GM19467 (cell line): ENCODE data around the gene NANOS1.
A peak's percentile ranks its signal among the peaks of the same experiment; 100 is the strongest.
"Not testable (repeated sequence)": the region's sequence is repeated elsewhere in the genome, so short reads cannot be mapped to it uniquely, and the experiment has no call there.

Experiments
- ATAC-seq: cut with Tn5 transposase; IDR thresholded peaks from one replicate; pipeline ENCODE4 v1.9.1; 2021; ENCODE audit warnings: mild to moderate bottlenecking, moderate library complexity; ENCODE audit not compliant: unreplicated experiment

NANOS1 gene

DNA sequence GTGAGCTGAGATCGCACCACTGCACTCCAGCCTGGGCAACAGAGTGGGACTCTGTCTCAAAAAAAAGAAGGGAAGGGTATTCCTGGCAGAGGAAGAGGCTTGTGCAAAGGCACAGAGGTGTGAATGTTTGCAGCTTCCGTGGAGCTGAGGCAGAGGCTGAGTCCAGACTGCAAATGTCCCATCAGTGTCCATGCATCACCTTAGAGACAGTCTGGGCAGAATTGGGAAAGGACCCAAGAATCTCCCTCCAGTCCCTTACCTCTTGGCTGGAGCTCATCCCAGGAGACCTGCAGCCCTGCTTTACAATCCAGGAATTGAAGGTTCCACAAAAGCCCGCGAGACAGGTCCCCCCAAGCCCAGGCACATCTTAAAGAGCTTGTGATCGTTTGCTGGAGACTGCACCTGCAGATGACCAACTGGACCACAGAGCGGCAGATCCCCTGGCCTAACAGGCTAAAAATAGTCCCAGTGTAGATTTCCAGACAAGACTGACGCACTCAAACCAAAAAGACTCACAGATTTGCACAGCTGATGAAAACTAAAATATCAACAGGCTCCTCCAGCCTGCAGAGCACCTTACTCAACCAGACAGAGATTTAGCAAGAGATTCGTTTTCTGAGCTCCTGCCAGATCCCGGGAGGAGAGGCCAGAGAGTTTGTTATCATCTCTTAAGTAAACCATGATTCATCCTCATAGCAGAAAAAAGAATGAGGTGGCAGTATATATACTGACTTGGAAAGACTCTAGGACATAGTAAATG lies 22.9 kb upstream of the NANOS1 start:
- no peak for ATAC-seq

DNA sequence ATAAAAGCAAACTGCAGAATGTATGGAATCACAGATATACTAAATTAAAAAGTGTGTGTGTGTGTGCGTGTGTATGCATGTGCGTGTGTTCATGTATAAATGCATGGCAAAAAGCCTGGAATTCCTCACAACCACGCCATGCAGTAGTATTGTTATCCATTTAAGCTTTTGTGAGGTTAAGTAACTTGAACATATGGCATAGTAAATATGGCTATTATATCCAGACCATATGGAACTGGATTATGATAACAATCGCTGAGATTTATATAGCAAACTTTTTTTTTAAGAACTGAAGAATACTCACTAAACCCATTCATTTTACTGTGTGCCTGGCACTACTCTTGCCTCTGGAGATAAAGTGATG lies 22.3 kb upstream of the NANOS1 start:
- ATAC-seq: no peak

DNA sequence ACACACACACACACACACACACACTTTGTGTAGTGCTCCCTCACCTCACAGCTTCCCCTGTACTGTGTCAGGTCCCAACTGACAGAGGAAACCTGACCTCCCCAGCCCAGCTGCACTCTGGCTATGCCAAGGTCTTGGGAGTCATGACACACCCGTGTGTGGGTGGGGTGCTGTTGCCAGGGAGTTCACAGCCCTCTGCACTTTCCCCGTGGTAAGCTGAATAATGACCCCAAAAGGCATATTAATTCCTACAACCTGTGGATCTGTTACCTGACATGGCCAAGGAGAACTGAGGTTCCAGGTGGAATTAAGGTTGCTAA lies 8.9 kb upstream of the NANOS1 start:
- no peak for ATAC-seq

DNA sequence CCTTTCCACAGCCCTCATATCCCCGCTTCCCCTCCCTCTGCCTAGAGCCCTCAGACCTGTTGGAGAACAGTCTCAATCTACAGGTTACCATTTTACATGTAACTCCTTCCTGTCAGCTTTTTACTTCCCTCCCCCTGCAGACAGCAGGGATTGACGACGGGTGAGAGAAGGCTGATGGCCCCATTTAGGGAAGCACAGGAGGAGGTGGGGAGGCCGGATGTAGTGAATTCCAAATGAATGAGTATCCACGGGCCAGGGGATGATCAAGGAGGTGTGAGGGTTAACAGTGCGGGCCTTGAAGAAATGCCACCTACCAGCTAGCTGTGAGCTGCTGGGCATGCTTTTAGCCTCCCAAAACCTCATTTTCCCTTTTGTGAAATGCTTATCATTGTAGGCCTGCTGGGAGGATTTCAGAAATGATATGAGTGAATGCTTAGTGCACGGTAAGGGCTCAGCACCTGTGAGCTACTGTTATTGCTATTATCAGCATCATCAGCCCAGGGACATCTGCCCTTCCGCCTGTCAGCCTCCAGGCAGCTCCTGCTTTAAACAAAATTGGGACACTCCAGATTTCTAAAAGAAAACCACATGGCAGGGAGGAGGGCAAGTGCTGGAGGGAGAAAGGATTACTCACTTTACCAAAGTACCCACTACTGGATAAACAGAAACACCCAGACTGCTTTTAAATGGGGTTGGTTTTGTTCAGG lies 6.5 kb upstream of the NANOS1 start:
- ATAC-seq: no peak

DNA sequence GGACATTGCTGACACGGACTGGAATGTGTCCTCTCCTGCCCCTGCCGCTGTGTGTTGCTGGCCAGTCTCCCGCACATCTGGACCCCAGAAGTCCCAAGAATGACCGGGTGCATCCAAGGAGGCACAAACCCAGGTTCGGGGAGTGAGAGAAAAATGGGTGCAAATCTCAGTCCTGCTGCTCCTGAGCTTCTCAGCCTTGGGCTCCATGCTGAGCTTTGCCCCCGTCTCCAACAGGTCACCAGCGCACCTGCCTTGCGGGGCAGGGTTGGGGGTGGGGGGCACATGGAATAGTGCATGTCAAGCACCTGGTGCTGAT lies 6.0 kb upstream of the NANOS1 start:
- ATAC-seq: no peak

DNA sequence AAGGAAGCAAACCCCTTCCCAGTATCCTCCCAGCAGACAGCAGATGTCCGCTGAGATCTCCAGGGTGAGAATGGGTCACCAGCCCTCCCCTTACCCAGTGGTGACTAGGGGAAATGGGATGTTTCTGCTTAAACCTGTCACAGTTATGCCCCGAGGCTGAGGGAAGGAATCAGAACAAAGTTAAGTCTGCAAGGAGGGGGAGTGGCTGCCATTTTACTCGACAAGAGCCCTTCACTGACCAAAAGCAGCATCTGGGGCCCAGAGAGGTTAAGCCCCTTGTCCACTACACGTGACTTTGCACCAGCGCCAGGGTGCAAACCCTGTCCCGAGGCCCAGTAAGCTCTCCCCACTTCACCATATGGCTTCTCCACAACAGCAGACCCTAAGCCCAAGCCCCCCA lies 4.6 kb upstream of the NANOS1 start:
- no peak for ATAC-seq

DNA sequence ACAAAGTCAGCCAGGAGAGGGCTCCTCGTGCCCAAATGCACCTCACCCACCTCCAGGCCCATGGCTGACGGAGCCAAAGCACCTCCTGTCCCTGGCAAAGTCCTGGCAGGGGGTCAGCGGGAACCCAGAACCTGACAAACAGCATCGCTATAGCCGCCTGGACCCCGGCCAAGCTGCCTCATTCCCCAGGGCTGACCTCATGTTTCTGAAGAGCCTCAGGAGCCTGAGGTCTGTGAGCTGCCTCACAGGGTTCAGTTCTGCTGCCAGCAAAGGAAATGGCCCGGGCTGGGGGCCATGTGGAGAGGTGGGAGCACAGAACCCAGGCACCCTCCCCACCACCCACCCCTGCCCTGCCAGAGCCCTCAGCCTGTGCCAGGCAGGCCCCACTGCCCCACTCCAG lies 4.2 kb upstream of the NANOS1 start:
- ATAC-seq: no peak

DNA sequence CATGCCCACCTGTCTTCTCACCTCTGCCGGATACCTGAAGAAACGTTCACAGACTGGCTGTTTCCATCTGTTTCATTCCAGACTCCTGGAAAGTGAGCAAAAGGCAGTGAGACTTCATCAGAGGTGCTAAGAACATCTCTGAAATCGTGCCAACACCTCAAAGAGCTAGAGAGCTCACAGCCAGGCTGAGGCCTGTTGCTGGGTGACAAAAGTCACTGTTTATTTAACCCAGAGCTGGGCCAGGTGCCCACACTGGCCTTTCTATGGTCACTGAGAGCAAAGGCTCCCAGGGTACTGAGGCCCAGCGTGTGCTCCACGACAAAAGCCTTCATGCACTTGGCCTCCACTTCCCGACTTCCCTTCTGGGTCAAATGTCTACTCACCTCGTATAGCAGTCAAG lies 3.7 kb upstream of the NANOS1 start:
- no peak for ATAC-seq

DNA sequence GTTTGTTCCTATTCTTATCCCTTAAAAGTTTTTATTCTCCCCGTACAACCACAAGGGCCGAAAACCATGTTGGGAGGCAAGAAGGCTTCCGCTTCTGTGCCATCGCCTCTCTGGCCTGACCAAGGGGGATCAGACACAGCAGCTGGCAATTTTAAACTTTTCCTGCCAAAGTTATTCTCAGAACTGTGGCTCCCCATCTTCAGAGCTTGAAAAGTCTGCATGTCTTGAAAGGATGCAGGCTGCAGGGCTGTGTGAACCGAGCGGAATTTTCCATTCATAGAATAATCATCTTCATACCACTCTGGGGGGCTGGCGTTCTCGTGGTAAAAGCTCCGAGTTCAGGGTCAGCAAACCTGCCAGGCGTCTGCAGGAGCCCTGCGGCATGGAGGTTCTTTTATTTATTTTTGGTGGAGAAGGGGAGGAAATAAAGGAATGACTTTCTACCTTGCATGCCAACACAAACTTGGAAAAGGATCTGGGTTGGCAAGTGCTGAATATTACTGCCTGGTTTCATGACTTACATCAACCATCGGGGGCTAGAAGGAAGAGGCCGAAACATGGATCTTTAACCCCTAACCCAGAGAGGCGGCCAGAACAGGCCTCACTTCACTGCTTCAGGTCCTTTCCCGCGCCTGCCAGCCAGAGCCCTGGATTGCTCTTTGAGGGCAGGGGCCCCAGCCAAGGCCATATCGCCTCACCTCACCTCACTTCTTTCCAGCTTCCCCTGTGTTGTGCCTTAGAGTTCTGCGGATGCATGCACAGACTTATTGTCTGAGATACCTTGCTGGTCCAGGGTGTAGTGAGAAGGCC lies 3.0 kb upstream of the NANOS1 start:
- ATAC-seq: no peak

DNA sequence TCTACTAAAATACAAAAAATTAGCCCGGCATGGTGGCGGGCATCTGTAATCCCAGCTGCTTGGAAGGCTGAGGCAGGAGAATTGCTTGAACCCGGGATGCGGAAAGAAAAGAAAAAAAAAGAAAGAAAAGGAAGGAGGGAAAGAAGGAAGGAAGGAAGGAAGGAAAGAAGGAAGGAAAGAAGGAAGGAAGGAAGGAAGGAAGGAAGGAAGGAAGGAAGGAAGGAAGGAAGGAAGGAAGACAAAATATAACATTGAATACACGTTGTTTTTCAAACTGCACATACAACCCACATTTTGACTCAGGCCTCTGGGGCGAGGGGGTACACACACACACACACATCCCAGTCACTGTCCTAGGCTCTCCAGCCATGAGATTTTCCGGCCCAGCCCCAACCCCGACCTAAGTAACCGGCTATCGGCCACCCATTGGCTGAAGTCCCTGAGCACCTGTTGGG lies 1.0 kb upstream of the NANOS1 start:
- ATAC-seq: not testable (repeated sequence)

DNA sequence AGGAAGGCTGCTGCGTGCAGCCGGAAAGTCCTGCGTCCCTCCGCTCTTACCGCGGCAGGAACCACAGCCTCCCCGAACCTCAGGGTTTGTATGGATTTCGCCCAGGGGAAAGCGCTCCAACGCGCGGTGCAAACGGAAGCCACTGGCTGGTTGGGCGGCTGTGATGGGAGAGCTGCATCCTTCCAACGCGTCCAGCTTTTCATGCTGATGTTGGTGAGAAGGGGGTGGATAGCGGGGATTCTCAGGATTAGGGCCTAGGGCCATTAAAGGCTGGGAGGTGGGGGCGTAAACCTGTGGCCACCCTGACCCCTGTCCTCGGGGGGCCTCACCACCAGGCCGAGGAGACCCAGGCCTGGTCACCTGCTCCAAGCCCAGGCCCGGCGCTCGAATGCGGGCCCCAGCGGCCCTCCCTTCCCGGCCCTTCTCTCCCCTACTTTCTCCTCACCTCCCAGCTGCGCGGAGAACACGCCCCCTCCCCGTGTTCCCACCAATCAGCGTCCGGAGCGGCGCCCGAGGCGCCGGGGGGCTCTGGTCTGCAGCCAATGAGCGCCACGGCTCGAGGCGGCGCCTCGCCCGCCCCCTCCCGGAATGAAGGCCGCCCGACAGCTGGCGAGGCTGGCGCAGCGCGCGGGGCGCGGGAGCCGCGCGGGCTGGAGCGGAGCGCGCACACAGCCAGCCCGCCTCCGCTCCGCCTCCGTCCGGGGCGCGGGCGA lies 458 bp upstream of the NANOS1 start:
- peak; percentile 67 for ATAC-seq

DNA sequence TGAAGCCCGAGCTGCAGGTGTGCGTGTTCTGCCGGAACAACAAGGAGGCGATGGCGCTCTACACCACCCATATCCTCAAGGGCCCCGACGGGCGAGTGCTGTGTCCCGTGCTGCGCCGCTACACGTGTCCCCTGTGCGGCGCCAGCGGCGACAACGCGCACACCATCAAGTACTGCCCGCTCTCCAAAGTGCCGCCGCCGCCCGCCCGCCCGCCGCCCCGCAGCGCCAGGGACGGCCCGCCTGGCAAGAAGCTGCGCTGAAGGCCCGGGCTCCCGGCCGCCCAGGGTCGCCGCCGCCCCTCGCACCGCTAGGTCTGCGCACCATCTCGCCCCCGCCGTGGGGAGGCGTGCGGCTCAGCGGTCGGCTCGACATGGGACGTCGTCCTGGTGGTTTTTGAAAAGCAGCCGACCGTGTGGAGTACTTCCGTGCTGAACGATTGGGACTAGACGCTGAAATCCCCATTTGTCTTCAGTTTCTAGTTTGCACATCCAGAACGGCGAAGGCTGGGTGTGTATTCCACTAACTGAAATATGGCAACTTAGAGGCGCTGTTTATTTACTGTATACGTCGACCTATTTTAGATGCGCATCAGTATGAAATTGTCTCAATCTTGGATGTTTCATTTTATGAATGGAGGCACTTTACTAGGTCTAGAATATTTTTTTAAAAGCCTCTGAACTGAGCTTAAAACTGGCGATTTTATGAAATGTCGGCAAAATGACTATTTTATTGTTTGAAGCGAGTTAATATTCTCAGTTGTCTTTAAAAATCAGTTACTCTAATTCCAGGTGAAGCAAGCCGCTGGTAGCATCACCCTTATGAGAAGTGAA lies 1.1 kb downstream of the NANOS1 start:
- peak; percentile 39 for ATAC-seq

DNA sequence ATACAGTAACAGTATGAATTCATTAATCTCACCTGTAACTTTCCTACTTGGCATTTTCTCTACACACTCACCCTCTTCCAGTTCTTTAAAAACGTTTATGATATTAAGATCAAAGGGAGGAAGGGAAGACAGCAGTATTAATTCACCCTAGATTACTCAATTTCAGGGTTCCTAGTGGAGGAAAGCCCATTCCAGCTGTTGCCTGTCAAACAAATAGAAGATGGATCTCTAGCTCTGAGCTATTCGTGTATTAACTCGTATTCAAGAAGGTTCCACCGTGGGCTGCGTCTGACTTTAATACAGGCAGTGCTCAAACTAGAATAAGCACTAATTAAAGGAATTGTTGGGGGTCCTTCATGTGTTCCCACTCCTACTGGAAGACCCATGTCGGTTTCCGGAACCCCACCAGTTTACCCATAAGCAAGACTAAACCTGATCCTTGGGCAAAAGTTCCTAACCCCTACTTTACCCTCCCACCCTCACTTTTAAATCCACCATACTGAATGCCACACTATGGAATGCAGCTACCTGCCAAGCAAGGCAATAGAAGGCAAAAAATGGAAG lies 2.1 kb downstream of the NANOS1 start:
- ATAC-seq: no peak

DNA sequence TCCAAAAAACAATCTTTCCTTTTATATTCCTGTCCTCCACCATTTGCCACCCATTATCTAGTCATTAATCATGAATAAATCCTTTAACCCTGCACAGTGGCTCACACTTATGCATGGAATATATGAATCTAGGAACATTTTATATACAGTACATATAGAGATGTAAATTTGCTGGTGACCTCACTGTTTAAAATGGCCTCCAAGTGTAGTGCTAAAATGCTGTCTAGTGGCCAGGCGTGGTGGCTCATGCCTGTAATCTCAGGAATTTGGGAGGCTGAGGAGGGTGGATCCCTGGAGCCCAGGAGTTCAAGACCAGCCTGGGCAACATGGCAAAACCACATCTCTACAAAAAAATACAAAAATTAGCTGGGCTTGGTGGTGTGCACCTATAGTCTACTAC lies 9.6 kb downstream of the NANOS1 start:
- no peak for ATAC-seq

DNA sequence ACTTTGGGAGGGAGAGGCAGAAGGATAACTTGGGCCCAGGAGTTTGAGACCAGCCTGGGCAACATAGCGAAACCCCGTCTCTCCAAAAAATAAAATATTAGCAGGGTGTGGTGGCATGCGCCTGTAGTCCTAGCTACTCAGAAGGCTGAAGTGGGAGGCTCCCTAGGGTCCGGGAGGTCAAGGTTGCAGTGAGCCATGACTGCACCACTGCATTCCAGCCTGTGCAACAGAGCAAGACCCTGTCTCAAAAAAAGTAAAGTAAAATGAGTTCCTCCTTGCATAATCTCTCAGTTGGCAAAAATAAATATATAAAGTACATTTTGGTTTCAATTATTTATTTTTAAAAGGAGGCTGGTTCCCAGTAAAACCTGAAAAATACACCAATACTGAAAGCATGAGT lies 11.8 kb downstream of the NANOS1 start:
- no peak for ATAC-seq

DNA sequence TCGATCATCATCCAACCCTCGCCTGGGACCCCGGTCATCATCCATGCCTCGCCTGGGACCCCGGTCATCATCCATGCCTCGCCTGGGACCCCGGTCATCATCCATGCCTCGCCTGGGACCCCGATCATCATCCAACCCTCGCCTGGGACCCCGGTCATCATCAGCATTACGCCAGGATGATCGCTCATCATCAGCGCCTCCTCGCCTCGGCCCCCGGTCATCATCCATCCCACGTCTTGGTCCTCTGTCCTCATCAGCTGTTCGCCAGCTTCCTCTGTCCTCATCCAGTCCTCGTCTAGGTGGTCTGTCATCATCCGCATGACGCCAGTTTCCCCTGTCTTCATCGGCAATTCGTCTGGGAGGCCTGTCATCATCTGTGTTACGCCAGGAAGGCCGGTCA lies 12.7 kb downstream of the NANOS1 start:
- no peak for ATAC-seq

DNA sequence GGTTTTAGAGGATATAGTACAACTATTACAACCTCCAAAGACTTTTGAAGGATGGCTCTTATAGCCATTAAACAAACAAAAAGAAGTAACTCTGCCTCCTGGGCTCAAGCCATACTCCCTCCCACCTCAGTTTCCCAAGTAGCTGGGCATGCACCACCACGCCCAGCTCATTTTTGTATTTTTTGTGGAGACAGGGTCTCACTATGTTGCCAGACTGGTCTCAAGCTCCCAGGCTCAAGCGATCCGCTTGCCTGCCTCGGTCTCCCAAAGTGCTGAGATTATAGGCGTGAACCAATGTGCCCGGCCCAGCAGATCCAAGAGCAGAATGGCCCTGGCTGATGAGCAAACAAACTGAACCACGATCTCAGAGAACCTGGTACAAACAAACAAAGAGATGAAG lies 16.0 kb downstream of the NANOS1 start:
- ATAC-seq: no peak

DNA sequence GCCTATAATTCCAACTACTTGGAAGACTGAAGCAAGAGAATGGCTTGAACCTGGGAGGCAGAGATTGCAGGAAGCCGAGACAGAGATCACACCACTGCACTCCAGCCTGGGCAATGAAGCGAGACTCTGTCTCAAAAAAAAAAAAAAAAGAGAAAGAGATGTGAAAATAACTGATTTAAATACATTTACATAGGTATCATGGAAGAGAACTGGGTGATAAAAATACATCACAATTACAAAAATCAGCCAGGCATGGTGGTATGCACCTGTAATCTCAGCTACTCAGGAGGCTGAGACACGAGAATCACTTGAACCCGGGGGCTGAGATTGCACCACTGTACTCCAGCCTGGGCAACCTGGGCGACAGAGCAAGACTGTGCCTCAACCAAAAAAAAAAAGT lies 19.8 kb downstream of the NANOS1 start:
- ATAC-seq: no peak

DNA sequence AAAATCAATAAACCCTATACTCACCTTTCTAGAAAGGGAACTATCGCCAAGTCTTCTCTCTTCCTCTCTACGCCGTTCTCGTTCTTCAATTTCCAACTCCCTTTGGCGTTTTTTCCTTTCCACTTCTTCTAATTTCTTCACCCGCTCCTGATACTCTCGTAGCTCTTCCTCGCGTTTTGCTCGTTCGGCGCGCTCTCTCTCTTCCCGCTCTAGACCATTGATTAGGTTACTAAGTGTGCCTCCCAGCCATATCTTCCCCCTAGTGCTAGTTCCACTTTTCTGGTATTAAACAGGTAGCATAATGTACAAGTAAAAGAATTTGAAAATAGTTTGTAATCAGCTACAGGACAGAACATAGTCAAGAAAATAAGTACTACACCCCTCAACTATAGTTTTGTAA lies 20.3 kb downstream of the NANOS1 start:
- ATAC-seq: no peak

DNA sequence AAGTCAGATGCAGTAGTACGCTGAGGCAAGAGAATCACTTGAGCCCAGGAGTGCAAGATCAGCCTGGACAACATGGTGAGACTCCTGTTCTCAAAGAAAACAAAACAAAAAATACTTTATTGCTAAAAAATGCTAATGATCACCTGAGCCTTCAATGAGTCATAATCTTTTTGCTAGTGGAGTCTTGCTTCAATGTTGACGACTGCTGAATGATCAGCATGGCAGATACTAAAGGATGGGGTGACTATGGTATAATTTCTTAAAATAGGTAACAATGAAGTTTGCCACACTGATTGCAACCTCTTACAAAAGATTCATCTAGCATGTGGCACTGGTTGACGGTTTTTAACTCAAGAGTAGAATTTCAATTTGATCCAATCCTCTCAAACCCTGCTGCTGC lies 22.3 kb downstream of the NANOS1 start:
- ATAC-seq: no peak
